ENCODE measurements around the gene MYO1D. TPM values are rescaled to one million over a fixed set of nuclear protein-coding genes. Genes with fewer than 3 reads are reported as not detected.

Gene MYO1D
- total and polyA plus RNA-seq, 11 donors = 3.3 to 15.5 (median 8.9) TPM

DNA sequence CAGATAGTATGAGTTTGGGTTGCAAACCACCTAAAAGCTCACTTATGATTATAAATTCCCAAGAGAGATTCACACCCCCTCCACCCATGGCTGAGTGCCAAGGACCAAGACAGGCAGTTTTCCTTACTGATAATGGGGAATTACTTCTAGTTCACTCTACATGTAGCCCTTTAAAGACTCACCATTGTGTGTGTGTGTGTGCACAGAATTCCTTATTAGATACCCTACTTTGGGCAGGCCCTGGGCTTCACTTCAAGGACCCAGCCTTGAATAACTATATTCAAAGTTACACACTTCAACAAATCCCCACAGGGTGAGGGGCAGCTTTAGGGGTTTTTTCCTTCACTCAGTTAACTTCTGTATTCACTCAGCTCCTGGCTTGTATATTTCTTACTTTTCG lies 143.5 kb downstream of the MYO1D start:
- TF ChIP-seq, protein P1, sequence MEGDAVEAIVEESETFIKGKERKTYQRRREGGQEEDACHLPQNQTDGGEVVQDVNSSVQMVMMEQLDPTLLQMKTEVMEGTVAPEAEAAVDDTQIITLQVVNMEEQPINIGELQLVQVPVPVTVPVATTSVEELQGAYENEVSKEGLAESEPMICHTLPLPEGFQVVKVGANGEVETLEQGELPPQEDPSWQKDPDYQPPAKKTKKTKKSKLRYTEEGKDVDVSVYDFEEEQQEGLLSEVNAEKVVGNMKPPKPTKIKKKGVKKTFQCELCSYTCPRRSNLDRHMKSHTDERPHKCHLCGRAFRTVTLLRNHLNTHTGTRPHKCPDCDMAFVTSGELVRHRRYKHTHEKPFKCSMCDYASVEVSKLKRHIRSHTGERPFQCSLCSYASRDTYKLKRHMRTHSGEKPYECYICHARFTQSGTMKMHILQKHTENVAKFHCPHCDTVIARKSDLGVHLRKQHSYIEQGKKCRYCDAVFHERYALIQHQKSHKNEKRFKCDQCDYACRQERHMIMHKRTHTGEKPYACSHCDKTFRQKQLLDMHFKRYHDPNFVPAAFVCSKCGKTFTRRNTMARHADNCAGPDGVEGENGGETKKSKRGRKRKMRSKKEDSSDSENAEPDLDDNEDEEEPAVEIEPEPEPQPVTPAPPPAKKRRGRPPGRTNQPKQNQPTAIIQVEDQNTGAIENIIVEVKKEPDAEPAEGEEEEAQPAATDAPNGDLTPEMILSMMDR (IDR thresholded peaks at IDR 0.05) = no peak
- no peak for TF ChIP-seq POLR2A (IDR thresholded peaks at IDR 0.05)
- Histone ChIP-seq H3K36me3 (peaks cover 0 to 17% (median 0%) of the 10 kb centered on the region in 9 donors), H3K4me1 (no peaks in the 10 kb centered on the region), H3K27ac (no peak overlapping the region), H3K9me3 (no peaks in the 10 kb centered on the region), H3K27me3 (no peaks in the 10 kb centered on the region), H3K4me3 (no peak overlapping the region)
- ATAC-seq = no peak
- intact Hi-C loops (cut with DNase I) = no loop called here
- DNase-seq = no peak
- 94 to 98% (median 96%) methylated on average over 1 of the region's 1 CpG for WGBS, 4 donors

GRCh38 chr17:32732900-32733299 lies 144.0 kb downstream of the MYO1D start:
- DNase-seq (peak in 1 of 5 donors; percentile 45), ATAC-seq (no peak)
- Histone ChIP-seq H3K27ac (no peak overlapping the region), H3K4me1 (no peaks in the 10 kb centered on the region), H3K4me3 (no peak overlapping the region), H3K36me3 (peaks cover 0 to 13% (median 0%) of the 10 kb centered on the region in 9 donors), H3K9me3 (no peaks in the 10 kb centered on the region), H3K27me3 (no peaks in the 10 kb centered on the region)
- intact Hi-C loops (cut with DNase I) = no loop called here
- TF ChIP-seq, protein P1 (IDR thresholded peaks at IDR 0.05) = no peak
- no peak for TF ChIP-seq POLR2A (IDR thresholded peaks at IDR 0.05)
- WGBS, 4 donors = 82 to 98% (median 86%) methylated on average over 4 to 6 of the region's 6 CpGs

DNA sequence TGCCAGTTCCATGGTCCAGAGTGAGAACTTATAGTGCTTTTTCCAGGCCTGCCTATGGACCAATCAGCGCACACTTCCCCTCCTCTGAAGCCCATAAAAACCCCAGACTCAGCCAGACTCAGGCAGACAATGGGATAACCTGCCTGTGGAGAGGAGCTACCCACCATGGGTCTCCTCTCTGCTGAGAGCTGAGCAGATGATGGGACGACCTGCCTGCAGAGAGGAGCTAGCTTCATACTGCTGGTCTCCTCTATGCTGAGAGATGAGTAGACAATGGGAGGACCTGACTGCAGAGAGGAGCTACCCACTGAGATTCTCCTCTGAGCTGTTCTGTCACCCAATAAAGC lies 144.7 kb downstream of the MYO1D start:
- Histone ChIP-seq H3K27me3 (no peaks in the 10 kb centered on the region), H3K36me3 (peaks cover 0 to 12% (median 0%) of the 10 kb centered on the region in 9 donors), H3K27ac (no peak overlapping the region), H3K4me3 (no peak overlapping the region), H3K4me1 (no peaks in the 10 kb centered on the region), H3K9me3 (no peaks in the 10 kb centered on the region)
- ATAC-seq (no peak), DNase-seq (no peak)
- WGBS, 4 donors = 92 to 100% (median 97%) methylated on average over 2 of the region's 2 CpGs
- intact Hi-C loops (cut with DNase I) = no loop called here
- no peak for TF ChIP-seq POLR2A (IDR thresholded peaks at IDR 0.05)
- TF ChIP-seq, protein P1 (IDR thresholded peaks at IDR 0.05) = no peak

DNA sequence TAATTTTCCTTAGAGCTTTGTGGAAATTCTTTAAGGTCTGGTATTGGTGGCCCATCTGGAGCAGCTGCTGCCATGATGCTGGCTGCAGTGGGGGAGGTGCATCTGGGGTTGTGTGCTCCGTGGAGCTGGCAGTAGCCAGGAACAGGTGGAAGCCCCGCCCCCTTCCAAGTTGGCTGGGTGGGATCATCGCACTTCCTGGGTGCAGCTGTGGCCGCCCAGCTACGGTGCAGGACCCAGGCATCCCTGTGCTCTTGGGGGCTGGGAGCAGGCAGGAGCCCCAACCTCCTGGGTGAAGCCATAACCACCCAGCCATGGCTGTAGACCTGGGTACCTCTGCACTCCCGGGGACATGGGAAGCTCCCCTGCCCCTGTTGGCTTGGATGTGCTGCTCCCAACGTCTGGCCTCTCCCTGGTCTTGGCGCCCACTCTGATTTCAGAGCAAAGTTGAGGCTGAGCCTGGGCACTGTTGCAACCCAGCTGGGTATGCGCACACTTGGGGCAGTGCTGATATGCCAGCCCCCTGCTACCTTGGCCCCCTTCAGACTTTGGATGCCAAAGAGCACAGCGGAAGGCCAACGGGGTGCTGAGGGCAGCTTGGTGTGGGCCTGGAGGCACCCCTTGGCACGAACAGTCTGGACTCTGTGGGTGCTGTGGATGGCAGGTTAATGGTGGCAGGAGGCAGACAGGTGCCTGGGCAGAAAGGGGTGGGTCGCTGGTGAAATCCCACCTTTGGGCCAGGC lies 145.2 kb downstream of the MYO1D start:
- Histone ChIP-seq H3K36me3 (peaks cover 0 to 12% (median 0%) of the 10 kb centered on the region in 9 donors), H3K9me3 (no peaks in the 10 kb centered on the region), H3K4me3 (no peak overlapping the region), H3K27ac (no peak overlapping the region), H3K4me1 (no peaks in the 10 kb centered on the region), H3K27me3 (no peaks in the 10 kb centered on the region)
- WGBS, 4 donors = 90 to 97% (median 94%) methylated on average over 9 to 13 of the region's 13 CpGs
- intact Hi-C loops (cut with DNase I) = no loop called here
- ATAC-seq = no peak
- DNase-seq = peak in 1 of 5 donors; percentile 39
- no peak for TF ChIP-seq POLR2A (IDR thresholded peaks at IDR 0.05)
- TF ChIP-seq, protein P1 (IDR thresholded peaks at IDR 0.05) = no peak
